GM18861 (cell line): ENCODE results near the gene TXNIP.

Experiments
- ATAC-seq: cut with Tn5 transposase; IDR thresholded peaks from one replicate; pipeline ENCODE4 v1.9.1; 2021; ENCODE audit not compliant: unreplicated experiment

Gene TXNIP

GRCh38 chr1:145946477-145946986 lies 49.8 kb downstream of the TXNIP start:
- no peak for ATAC-seq

GRCh38 chr1:145944532-145944931 lies 51.8 kb downstream of the TXNIP start:
- no peak for ATAC-seq

- ATAC-seq: no peak
Observed at GRCh38 chr1:145942871-145943270, 53.5 kb downstream of the TXNIP start.
